ENCODE measurements around the gene PTGFRN. TPM values are rescaled to one million over a fixed set of nuclear protein-coding genes. Genes with fewer than 3 reads are reported as not detected.

The PTGFRN gene
- total RNA-seq, 2 experiments from 2014 or later = not detected

DNA sequence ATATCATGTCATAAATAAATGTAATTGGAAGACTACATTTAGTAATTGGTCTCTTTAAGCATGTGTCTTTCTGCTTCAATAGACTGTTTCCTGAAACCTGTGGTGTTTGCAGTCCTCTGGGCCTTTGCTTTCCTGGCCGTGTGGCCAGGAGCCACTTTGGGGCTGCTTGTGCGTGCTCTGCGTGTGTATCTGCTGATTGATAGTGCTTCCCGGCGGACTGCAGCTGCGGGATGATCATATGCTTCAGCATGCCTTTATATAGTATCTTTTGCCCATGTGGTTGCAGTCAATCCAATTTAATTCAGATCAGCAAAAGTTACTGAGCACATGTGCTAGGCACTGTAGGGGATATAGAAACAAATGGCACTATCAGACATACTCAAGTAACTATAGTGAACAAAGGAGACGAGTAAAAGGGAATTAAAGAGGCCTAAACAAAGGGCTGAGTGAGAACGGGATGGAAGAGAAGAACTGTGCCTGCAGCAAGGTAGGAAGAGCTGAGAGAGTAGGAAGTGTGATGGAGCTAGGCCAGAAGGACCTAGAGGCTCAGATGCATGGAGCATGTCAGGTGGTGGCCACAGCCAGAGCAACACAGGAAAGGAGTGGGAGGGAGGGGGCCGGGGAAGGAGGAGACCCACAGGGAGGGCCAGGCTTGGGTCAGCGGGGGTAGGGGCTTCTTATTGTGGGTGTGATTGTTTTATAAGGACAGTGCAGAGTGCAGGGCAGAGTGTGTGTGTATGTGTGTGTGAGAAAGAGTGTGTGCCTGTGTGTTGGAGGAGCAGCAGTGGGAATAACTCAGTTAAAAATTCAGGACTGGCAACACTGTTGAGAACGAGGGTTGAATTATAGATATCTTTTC lies 123.2 kb downstream of the PTGFRN start:
- H2AFZ ChIP-seq (ENCODE audit: low read length) = no peak overlapping the region
- H3K4me2 ChIP-seq (ENCODE audit: low read length) = no peak overlapping the region
- no peaks in the 10 kb centered on the region for H3K9me3 ChIP-seq (ENCODE audit: low read length)
- H3K27ac ChIP-seq (ENCODE audit: low read depth, low read length, poor library complexity, severe bottlenecking) = no peak overlapping the region
- ChIA-PET POLR2A (no interaction called here), CTCF (ENCODE audit: unreplicated experiment) (no interaction called here)
- TF ChIP-seq, protein P1, sequence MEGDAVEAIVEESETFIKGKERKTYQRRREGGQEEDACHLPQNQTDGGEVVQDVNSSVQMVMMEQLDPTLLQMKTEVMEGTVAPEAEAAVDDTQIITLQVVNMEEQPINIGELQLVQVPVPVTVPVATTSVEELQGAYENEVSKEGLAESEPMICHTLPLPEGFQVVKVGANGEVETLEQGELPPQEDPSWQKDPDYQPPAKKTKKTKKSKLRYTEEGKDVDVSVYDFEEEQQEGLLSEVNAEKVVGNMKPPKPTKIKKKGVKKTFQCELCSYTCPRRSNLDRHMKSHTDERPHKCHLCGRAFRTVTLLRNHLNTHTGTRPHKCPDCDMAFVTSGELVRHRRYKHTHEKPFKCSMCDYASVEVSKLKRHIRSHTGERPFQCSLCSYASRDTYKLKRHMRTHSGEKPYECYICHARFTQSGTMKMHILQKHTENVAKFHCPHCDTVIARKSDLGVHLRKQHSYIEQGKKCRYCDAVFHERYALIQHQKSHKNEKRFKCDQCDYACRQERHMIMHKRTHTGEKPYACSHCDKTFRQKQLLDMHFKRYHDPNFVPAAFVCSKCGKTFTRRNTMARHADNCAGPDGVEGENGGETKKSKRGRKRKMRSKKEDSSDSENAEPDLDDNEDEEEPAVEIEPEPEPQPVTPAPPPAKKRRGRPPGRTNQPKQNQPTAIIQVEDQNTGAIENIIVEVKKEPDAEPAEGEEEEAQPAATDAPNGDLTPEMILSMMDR (conservative IDR thresholded peaks at IDR 0.05; ENCODE audit: low read length) = no peak
- no peak for TF ChIP-seq EZH2phosphoT487 (IDR thresholded peaks at IDR 0.05; ENCODE audit: borderline replicate concordance, low read depth, low read length)
- intact Hi-C loops (cut with micrococcal nuclease; ENCODE audit: unreplicated experiment) = no loop called here
- BruUV-seq (replicated peaks) = no TSS peak
- H3K4me3 ChIP-seq (ENCODE audit: low read depth, low read length, poor library complexity, severe bottlenecking) = no peak overlapping the region
- no peaks in the 10 kb centered on the region for H3K36me3 ChIP-seq (ENCODE audit: insufficient read depth, low read length)
- no peaks in the 10 kb centered on the region for H3K9me2 ChIP-seq (ENCODE audit: insufficient read depth, low read length)
- no peaks in the 10 kb centered on the region for H3K4me1 ChIP-seq (ENCODE audit: insufficient read depth, low read length, poor library complexity, severe bottlenecking)
- no peak for DNase-seq (ENCODE audit: low spot score)
- H3K79me2 ChIP-seq (ENCODE audit: insufficient read depth, low read depth, low read length) = no peaks in the 10 kb centered on the region
- H4K20me1 ChIP-seq (ENCODE audit: insufficient read depth, low read length) = no peaks in the 10 kb centered on the region

DNA sequence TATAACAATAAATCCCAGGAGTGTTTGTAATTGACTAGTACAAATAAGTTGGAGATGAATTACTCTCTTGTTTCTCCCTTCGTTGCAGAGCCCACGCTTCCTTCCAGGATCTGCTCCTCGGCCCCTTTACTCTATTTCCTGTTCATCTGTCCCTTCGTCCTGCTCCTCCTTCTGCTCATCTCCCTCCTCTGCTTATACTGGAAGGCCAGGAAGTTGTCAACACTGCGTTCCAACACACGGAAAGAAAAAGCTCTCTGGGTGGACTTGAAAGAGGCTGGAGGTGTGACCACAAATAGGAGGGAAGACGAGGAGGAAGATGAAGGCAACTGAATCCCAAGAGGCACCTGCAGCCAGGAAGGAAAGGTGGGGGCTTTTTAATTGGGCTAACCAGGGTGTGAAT lies 124.1 kb downstream of the PTGFRN start:
- no peaks in the 10 kb centered on the region for H3K36me3 ChIP-seq (ENCODE audit: insufficient read depth, low read length)
- no peaks in the 10 kb centered on the region for H4K20me1 ChIP-seq (ENCODE audit: insufficient read depth, low read length)
- TF ChIP-seq, protein P1 (conservative IDR thresholded peaks at IDR 0.05; ENCODE audit: low read length) = no peak
- TF ChIP-seq EZH2phosphoT487 (IDR thresholded peaks at IDR 0.05; ENCODE audit: borderline replicate concordance, low read depth, low read length) = no peak
- no peaks in the 10 kb centered on the region for H3K9me2 ChIP-seq (ENCODE audit: insufficient read depth, low read length)
- no peak overlapping the region for H3K4me3 ChIP-seq (ENCODE audit: low read depth, low read length, poor library complexity, severe bottlenecking)
- BruUV-seq (replicated peaks) = no TSS peak
- CTCF ChIA-PET (ENCODE audit: unreplicated experiment) = no interaction called here
- intact Hi-C loops (cut with micrococcal nuclease; ENCODE audit: unreplicated experiment) = no loop called here
- H3K9me3 ChIP-seq (ENCODE audit: low read length) = no peaks in the 10 kb centered on the region
- DNase-seq (ENCODE audit: low spot score) = no peak
- no peak overlapping the region for H2AFZ ChIP-seq (ENCODE audit: low read length)
- no peak overlapping the region for H3K27ac ChIP-seq (ENCODE audit: low read depth, low read length, poor library complexity, severe bottlenecking)
- POLR2A ChIA-PET = no interaction called here
- no peaks in the 10 kb centered on the region for H3K4me1 ChIP-seq (ENCODE audit: insufficient read depth, low read length, poor library complexity, severe bottlenecking)
- H3K4me2 ChIP-seq (ENCODE audit: low read length) = no peak overlapping the region
- no peaks in the 10 kb centered on the region for H3K79me2 ChIP-seq (ENCODE audit: insufficient read depth, low read depth, low read length)

DNA sequence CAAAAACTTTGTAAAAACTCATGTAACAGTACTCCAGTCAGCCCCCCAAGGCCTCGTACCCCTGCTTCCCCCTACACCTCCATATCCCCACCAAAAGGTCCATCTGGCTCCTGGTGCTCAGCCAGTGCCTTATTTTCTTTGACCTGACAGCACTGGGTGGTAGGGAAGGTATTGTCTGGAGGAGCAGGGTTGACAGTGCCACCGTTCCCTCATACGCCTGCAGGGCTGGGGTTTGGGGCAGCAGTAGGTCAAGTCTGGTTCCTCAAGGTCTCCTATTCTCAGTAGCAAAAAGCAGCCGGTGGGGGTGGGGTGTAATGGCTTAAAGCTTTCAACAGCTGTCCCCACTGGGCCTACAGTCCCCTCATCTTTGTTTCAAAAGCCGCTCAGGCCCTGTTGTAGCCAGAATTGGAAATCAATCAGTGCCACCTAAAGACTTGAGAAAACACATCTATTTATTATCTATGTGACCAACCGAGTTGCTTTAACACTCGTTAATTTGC lies 125.1 kb downstream of the PTGFRN start:
- Histone ChIP-seq H3K9me3 (ENCODE audit: low read length) (no peaks in the 10 kb centered on the region), H3K4me3 (ENCODE audit: low read depth, low read length, poor library complexity, severe bottlenecking) (no peak overlapping the region), H2AFZ (ENCODE audit: low read length) (no peak overlapping the region), H4K20me1 (ENCODE audit: insufficient read depth, low read length) (no peaks in the 10 kb centered on the region), H3K27ac (ENCODE audit: low read depth, low read length, poor library complexity, severe bottlenecking) (no peak overlapping the region), H3K4me2 (ENCODE audit: low read length) (no peak overlapping the region), H3K79me2 (ENCODE audit: insufficient read depth, low read depth, low read length) (no peaks in the 10 kb centered on the region), H3K36me3 (ENCODE audit: insufficient read depth, low read length) (no peaks in the 10 kb centered on the region), H3K4me1 (ENCODE audit: insufficient read depth, low read length, poor library complexity, severe bottlenecking) (no peaks in the 10 kb centered on the region), H3K9me2 (ENCODE audit: insufficient read depth, low read length) (no peaks in the 10 kb centered on the region)
- CTCF ChIA-PET (ENCODE audit: unreplicated experiment) = no interaction called here
- TF ChIP-seq, protein P1 (conservative IDR thresholded peaks at IDR 0.05; ENCODE audit: low read length) = no peak
- TF ChIP-seq EZH2phosphoT487 (IDR thresholded peaks at IDR 0.05; ENCODE audit: borderline replicate concordance, low read depth, low read length) = no peak
- DNase-seq (ENCODE audit: low spot score) = no peak
- POLR2A ChIA-PET = no interaction called here
- intact Hi-C loops (cut with micrococcal nuclease; ENCODE audit: unreplicated experiment) = no loop called here
- no TSS peak for BruUV-seq (replicated peaks)
